ENCODE results near the gene ASTN2.

DNA sequence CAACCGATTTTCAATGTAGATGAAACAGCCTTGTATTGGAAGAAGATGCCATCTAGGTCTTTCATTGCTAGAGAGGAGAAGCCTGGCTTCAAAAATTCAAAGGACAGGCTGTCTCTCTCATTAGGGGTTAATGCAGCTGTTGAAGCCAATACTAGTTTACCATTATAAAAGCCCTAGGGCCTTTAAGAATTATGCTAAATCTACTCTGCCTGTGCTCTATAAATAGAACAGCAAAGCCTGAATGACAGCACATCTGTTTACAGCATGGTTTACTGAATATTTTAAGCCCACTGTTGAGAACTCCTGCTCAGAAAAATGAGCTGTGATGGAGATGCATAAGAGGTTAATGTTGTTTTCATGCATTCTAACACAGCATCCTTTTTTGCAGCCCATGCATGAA is 539.3 kb downstream of the ASTN2 start:
- TF ChIP-seq, protein P1, sequence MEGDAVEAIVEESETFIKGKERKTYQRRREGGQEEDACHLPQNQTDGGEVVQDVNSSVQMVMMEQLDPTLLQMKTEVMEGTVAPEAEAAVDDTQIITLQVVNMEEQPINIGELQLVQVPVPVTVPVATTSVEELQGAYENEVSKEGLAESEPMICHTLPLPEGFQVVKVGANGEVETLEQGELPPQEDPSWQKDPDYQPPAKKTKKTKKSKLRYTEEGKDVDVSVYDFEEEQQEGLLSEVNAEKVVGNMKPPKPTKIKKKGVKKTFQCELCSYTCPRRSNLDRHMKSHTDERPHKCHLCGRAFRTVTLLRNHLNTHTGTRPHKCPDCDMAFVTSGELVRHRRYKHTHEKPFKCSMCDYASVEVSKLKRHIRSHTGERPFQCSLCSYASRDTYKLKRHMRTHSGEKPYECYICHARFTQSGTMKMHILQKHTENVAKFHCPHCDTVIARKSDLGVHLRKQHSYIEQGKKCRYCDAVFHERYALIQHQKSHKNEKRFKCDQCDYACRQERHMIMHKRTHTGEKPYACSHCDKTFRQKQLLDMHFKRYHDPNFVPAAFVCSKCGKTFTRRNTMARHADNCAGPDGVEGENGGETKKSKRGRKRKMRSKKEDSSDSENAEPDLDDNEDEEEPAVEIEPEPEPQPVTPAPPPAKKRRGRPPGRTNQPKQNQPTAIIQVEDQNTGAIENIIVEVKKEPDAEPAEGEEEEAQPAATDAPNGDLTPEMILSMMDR (IDR thresholded peaks at IDR 0.05) = no peak
- TF ChIP-seq POLR2A (IDR thresholded peaks at IDR 0.05) = no peak

All from testis (tissue), 2 donors.